HUES6 (cell line): Measurements from ENCODE around the gene GADL1.

ENCODE experiments used
- H3K27ac ChIP-seq: 2 replicates; pipeline ENCODE4 v1.7.0; 2013; ENCODE audit warnings: low read depth, mild to moderate bottlenecking, low read length, inconsistent platforms
- H3K27me3 ChIP-seq: 2 replicates; pipeline ENCODE4 v1.6.1; 2013; ENCODE audit warnings: low read length; ENCODE audit not compliant: control insufficient read depth, insufficient read depth
- H3K36me3 ChIP-seq: 2 replicates; pipeline ENCODE4 v1.6.1; 2013; ENCODE audit warnings: low read length; ENCODE audit not compliant: control insufficient read depth, insufficient read depth
- H3K4me1 ChIP-seq: 2 replicates; pipeline ENCODE4 v1.6.1; 2013; ENCODE audit warnings: low read length; ENCODE audit not compliant: control insufficient read depth, insufficient read depth
- H3K4me3 ChIP-seq: 2 replicates; pipeline ENCODE4 v1.5.1; 2013; ENCODE audit warnings: low read depth, low read length
- H3K9ac ChIP-seq: one replicate; pipeline ENCODE4 v1.6.1; 2013; ENCODE audit warnings: mild to moderate bottlenecking, low read length
- H3K9me3 ChIP-seq: 2 replicates; pipeline ENCODE4 v1.6.1; 2013; ENCODE audit warnings: low read depth, low read length; ENCODE audit not compliant: control insufficient read depth, insufficient read depth

The GADL1 gene

DNA sequence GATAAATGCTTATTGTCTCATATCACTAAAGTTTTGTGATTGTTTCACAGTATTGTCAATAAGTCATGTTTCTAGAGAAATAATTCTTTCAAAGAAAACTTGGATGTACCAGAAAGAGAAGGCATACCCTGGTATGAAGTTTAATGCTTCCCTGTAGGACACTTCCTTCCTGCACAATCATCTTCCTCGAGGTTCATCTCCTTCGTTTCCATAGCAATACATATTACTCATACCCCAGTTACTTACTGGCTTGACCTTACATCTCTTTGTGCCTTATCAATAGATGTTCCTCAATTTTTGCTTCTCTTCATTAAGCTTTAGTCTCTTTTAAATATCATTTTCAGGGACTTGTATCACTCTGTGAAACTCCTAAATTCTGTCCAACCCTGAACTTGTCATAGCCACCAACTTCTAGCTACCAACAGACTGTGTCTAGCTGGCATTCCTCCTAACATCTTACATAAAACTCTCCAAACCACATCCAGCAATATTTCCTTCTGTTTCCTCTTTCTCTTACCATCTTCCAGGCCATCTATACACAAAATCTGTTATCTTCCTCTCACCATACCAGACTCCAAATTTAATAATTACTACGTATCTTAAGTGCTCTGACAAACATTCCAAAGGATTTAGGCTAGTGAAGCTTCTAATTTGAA, 134.3 kb downstream of the GADL1 start:
- Histone ChIP-seq H3K9me3 (no peaks in the 10 kb centered on the region), H3K36me3 (no peaks in the 10 kb centered on the region)

DNA sequence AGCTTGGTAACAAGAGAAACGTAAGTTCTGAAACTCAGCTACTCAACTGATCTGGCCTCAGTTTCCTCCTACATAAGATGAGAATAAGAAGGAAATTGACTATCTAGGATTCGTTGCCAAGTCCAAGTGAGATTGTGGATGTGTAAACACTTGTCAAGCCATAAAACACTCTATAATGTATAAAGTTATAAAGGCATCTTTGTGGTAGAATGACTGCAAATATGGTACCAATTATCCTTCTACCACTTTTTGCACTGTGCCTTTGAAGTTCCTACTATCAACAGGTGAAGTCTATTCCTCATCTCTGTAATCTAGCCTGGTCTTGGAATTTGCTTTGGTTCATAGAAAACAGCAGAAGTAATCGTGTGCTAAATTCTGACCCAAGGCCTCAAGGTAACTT, 138.2 kb downstream of the GADL1 start:
- H3K4me3 ChIP-seq, result no peak overlapping the region
- H3K27ac ChIP-seq, result no peak overlapping the region
- no peak overlapping the region for H3K9ac ChIP-seq
- H3K27me3 ChIP-seq, result no peaks in the 10 kb centered on the region
- no peaks in the 10 kb centered on the region for H3K36me3 ChIP-seq
- H3K4me1 ChIP-seq, result no peaks in the 10 kb centered on the region
- no peaks in the 10 kb centered on the region for H3K9me3 ChIP-seq

More for the DNA sequence above, 134.3 kb downstream of the GADL1 start:
- Histone ChIP-seq H3K4me3 (no peak overlapping the region), H3K9ac (no peak overlapping the region), H3K27me3 (no peaks in the 10 kb centered on the region), H3K27ac (no peak overlapping the region), H3K4me1 (no peaks in the 10 kb centered on the region)

DNA sequence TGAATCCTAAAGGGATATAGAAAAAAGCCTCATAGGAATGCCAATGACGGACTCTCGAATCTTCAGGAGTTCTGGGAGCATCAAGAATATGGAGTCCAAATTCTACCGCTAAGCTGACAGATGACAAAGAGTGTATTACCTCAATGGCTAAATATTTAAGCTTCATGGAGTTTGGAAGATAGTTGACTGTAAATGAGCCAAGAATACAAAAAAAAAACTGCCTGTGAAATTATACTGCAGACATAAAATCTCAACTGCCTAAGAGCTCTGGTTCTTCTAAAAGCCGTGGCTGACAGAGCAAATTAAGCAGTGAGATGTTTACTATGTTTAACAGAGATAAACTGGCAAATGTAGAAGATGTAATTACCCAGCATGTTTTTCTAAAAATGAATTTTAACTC, 140.0 kb downstream of the GADL1 start:
- no peak overlapping the region for H3K4me3 ChIP-seq
- no peak overlapping the region for H3K9ac ChIP-seq
- H3K27me3 ChIP-seq, result no peaks in the 10 kb centered on the region
- H3K9me3 ChIP-seq, result no peaks in the 10 kb centered on the region
- H3K4me1 ChIP-seq, result no peaks in the 10 kb centered on the region
- H3K27ac ChIP-seq, result no peak overlapping the region
- no peaks in the 10 kb centered on the region for H3K36me3 ChIP-seq

DNA sequence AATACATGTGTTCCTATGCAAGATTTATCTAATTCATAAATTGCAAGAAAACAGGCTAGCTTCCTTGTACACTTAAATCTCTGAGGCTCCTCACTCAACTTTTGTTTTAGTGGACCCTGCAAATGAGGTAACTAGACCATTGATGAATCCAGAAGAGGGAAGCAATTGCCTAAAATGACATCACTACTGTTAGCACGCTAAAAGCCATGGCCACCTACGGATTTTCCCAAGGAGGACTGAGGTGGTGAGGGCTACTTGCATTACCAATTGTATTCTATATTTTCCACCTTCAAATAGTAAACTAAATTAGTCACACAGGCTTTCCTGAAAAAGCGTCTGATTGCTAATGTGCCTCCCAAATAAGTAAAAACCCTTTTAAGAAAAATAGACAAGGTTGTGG, 140.7 kb downstream of the GADL1 start:
- H3K27ac ChIP-seq, result no peak overlapping the region

DNA sequence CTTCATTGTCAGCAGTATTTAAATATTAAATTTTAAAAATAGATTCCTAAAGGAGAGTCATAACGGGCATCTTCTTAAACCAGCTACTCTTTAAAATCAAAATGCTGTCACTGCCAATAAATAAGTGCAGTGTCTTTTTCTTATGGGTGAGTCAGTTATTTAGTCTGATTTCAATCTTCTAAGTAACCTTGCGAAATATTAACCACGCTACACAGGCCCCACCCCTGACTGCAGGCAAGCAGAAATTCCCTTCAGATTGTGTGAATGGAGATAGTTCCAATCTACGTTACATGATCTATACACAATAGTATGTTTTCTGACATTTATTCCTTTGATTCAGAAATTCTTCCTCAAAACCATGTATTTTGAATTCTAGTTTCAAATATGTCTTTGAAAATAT, 141.5 kb downstream of the GADL1 start:
- H3K36me3 ChIP-seq, result no peaks in the 10 kb centered on the region
- H3K9ac ChIP-seq, result no peak overlapping the region
- no peak overlapping the region for H3K27ac ChIP-seq
- H3K9me3 ChIP-seq, result no peaks in the 10 kb centered on the region
- peaks cover under 1% of the 10 kb centered on the region; the same call in 1 of the 2 replicates for H3K4me1 ChIP-seq
- H3K27me3 ChIP-seq, result no peaks in the 10 kb centered on the region
- H3K4me3 ChIP-seq, result no peak overlapping the region

More for the DNA sequence above, 140.7 kb downstream of the GADL1 start:
- H3K36me3 ChIP-seq, result no peaks in the 10 kb centered on the region
- H3K9me3 ChIP-seq, result no peaks in the 10 kb centered on the region
- H3K4me1 ChIP-seq, result no peaks in the 10 kb centered on the region
- no peak overlapping the region for H3K9ac ChIP-seq
- H3K27me3 ChIP-seq, result no peaks in the 10 kb centered on the region
- no peak overlapping the region for H3K4me3 ChIP-seq

DNA sequence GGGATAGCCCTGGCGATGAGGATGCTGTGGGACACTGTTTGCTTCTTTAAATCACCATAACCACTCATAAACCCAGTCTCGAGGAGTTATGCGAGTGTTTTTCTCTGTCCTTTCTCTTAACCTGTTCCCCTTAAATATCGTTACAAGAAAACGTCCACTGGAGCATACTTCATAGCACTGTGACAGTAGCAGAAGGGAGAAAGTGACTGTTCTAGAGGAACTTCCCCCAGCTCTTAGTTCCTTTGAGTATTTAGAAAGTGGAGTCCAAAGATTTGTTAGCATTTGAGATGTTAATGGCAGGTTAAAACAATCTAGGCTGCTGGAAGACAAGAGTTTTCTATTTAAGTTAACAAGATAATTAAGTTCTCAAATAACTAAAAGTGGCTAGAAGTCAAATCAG, 142.0 kb downstream of the GADL1 start:
- Histone ChIP-seq H3K27me3 (no peaks in the 10 kb centered on the region), H3K36me3 (no peaks in the 10 kb centered on the region), H3K9ac (no peak overlapping the region), H3K9me3 (no peaks in the 10 kb centered on the region), H3K27ac (no peak overlapping the region), H3K4me1 (peaks cover 4% of the 10 kb centered on the region; the same call in 1 of the 2 replicates), H3K4me3 (no peak overlapping the region)

DNA sequence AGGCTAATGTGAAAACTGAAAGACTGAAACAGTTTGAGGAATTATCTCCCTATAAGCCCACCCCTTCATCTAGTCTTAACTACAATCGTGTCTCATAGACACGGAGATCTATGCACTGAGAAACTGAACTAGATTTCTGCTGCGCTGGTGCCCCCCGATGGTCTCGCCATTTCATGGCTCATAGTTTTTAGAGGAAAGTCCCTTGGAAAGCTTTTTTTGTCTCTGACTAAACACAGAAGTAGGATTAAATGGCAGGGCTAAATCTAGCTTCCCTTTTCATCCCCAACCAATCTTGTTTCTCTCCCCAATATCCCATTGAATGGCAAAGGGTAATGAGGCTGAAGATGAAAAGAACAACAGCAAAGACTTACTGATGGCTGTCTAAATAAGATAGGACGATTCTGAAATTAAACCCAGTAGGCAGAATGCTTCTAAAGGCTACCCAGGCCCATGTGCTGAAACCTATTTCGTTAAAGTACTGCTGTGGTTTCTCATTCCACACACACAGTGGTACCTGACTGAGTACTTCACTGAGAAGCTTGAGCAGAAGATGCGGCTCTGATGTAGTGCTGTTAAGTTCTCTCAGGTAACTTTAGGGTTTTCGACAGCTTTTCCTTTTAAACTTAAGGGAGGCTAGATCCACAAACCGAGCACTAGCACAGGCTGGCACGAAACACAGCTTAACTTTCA, 142.7 kb downstream of the GADL1 start:
- H3K4me3 ChIP-seq, result no peak overlapping the region
- H3K27ac ChIP-seq, result no peak overlapping the region
- H3K4me1 ChIP-seq, result peaks cover 11% of the 10 kb centered on the region

DNA sequence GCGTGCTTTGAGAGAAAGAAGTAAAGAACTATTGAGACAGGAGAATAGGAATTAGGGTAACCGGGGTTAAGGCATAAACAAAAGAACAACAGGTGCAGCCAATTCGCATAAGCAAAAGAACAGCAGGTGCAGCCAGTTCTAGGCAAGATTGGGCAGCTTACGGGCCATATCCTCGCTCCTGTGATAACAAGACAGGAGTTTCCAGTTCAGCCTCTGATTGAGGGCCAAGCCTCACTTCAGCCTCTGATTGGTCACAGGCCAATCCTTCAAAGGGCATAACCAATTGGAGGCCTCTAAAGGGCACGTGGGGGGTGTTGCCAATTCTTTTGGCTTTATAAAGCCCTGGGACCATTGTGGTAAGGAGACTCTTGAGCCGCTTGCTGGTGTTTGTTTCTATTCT, 143.5 kb downstream of the GADL1 start:
- no peaks in the 10 kb centered on the region for H3K9me3 ChIP-seq

More for the DNA sequence above, 142.7 kb downstream of the GADL1 start:
- H3K36me3 ChIP-seq, result no peaks in the 10 kb centered on the region
- H3K9me3 ChIP-seq, result no peaks in the 10 kb centered on the region
- no peak overlapping the region for H3K9ac ChIP-seq
- no peaks in the 10 kb centered on the region for H3K27me3 ChIP-seq

DNA sequence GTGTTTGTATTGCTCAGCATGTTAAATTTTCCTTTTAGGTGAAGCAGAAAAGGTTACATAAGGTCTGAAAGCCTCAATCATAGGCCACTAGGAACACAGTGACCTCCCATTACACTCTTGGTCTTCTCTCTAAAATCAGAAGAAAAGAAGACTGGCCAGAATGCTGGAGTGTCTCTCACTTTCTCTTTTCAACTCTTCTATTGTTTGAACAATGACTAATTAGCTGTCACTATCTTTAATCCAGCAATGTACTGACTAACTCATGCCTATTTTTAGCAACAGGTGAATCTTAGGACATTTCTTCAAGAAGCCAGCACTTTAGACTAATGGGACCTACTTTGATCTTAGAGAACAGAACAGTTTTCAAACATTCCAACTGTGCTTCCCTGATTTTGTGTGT, 145.2 kb downstream of the GADL1 start:
- H3K9ac ChIP-seq, result no peak overlapping the region
- H3K4me3 ChIP-seq, result no peak overlapping the region
- H3K27ac ChIP-seq, result no peak overlapping the region
- no peaks in the 10 kb centered on the region for H3K9me3 ChIP-seq
- H3K27me3 ChIP-seq, result no peaks in the 10 kb centered on the region
- H3K4me1 ChIP-seq, result peaks cover 11% of the 10 kb centered on the region
- no peaks in the 10 kb centered on the region for H3K36me3 ChIP-seq

More for the DNA sequence above, 143.5 kb downstream of the GADL1 start:
- Histone ChIP-seq H3K4me1 (peaks cover 11% of the 10 kb centered on the region), H3K9ac (no peak overlapping the region), H3K27me3 (no peaks in the 10 kb centered on the region), H3K36me3 (no peaks in the 10 kb centered on the region), H3K27ac (no peak overlapping the region), H3K4me3 (no peak overlapping the region)

DNA sequence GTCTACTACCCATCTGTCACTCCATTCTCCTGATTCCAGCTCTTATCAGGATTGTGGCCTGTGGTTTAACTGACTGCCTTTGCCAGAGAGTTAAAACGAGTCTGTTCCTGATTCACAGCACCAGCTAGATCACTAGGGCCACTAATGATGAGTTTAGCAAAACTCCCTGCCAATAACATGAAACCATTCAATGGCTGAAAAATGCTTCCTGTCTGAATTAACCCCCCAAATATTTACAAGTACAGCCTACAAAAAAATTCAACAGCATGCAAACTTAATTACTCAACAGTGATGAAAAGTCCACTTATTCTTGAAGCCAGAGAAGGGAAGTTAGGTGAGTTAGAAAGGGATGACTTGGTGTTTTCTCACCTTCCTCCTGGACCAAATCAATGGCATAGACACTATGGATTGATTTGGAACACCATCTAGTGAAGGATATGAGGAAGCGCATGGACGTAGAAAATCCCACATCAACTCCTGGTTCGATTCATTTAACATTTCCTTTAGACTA, 146.6 kb downstream of the GADL1 start:
- H3K9ac ChIP-seq, result no peak overlapping the region
- no peak overlapping the region for H3K27ac ChIP-seq
- no peaks in the 10 kb centered on the region for H3K36me3 ChIP-seq
- H3K27me3 ChIP-seq, result no peaks in the 10 kb centered on the region
- no peaks in the 10 kb centered on the region for H3K9me3 ChIP-seq
- H3K4me3 ChIP-seq, result no peak overlapping the region
- H3K4me1 ChIP-seq, result peaks cover 22% of the 10 kb centered on the region

DNA sequence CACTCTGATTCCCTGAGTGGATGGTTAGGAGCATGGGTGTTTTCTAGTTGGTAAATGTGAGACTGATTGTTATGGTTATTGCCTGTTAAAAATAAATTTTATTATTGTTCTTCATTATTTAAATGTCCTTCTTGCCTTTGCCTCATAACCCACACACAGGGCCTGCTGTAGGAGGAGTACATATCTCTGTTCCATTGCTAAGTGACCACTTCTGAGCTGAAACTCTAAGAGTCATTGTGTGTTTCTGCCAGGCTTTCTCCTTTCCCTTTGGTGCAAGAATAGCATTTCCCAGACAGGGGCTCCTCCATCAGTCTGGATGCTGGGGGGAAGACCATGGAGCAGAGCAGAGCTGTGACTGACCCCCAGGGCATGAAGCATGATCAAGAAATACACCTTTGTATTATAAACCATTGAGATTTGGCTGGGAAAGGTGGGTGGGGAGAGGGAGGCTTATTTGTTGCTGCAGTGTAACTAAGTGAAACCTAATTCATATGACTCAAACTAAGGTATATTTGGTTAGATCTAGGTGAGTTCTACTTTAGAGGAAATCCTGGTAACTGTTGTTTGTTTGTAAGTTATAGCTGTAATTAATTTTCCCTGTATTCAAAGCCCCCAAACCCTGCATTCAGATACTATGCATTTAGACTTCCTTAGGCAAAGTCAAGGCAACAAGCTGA, 150.7 kb downstream of the GADL1 start:
- Histone ChIP-seq H3K4me1 (peaks cover 23% of the 10 kb centered on the region), H3K27ac (no peak overlapping the region), H3K4me3 (no peak overlapping the region), H3K9me3 (no peaks in the 10 kb centered on the region), H3K9ac (no peak overlapping the region), H3K27me3 (no peaks in the 10 kb centered on the region), H3K36me3 (no peaks in the 10 kb centered on the region)
